Right lobe of liver (tissue), 6 donors: ENCODE data around the gene SEC24B. TPM values are rescaled to one million over a fixed set of nuclear protein-coding genes. Genes with fewer than 3 reads are reported as not detected.
"Not testable (repeated sequence)": the region's sequence is repeated elsewhere in the genome, so short reads cannot be mapped to it uniquely, and the experiment has no call there.

ENCODE experiments used
- ATAC-seq, 4 donors: fragments of 200-7000 bp; cut with Tn5 transposase; one replicate each; pipeline ENCODE4 v1.9.1; 2020; ENCODE audit warnings: mild to moderate bottlenecking in 4 of 4, moderate library complexity in 4 of 4
- DNase-seq, 3 donors: peaks; one replicate each; pipeline ENCODE4 v3.0.0-alpha.2; 2020
- H3K27ac ChIP-seq, 3 donors: fragments of 200-600 bp; one replicate each; pipeline ENCODE4 v1.8.0; 2022
- H3K27me3 ChIP-seq, 2 donors: fragments of 200-600 bp; one replicate each; pipeline ENCODE4 v1.8.0; 2022
- H3K36me3 ChIP-seq, 4 donors: fragments of 200-600 bp; sonication (generic) in 1 of 4; one replicate each; pipeline versions ENCODE4 v1.5.1 to v1.8.0; 2017 to 2022; ENCODE audit warnings: control low read depth in 1 of 4
- H3K4me1 ChIP-seq, 4 donors: fragments of 200-600 bp; sonication (generic) in 1 of 4; one replicate each; pipeline versions ENCODE4 v1.5.1 to v1.8.0; 2017 to 2022; ENCODE audit warnings: control low read depth in 1 of 4
- H3K4me3 ChIP-seq, 3 donors: fragments of 200-600 bp; one replicate each; pipeline ENCODE4 v1.8.0; 2022
- H3K9me3 ChIP-seq, 4 donors: fragments of 200-600 bp; sonication (generic) in 1 of 4; one replicate each; pipeline versions ENCODE4 v1.5.1 to v1.8.0; 2017 to 2022; ENCODE audit warnings: control low read depth in 1 of 4
- POLR2A ChIP-seq: fragments of 450-650 bp; IDR thresholded peaks from one replicate; pipeline ENCODE4 v1.6.1; 2017; ENCODE audit warnings: antibody characterized with exemption, mild to moderate bottlenecking
- WGBS: methylation state at CpG from one replicate; pipeline ENCODE4 v1.1.6; 2018; ENCODE audit warnings: low coverage, low lambda C conversion rate; ENCODE audit not compliant: insufficient coverage; ENCODE audit errors: missing lambda C conversion rate; 5-methylcytosine and 5-hydroxymethylcytosine counted together
- intact Hi-C, 2 donors: fragments of 100-400 bp; cut with DNase I; formaldehyde crosslinking; loops; one replicate each; pipeline versions ENCODE4 v1.11.2 to v1.14.1; 2022
- total RNA-seq, 6 experiments: library from RNA; depleted of rRNA in 2 of 6; stranded (reverse); fragments of >200 nt in 2 of 6; fragmentation: NEBNext Ultra II Directional in 3 of 6; extraction: Animal tissue kit (Norgen Biotek cat#: 25700) in 3 of 6; gene quantifications; one replicate each; pipeline versions ENCODE4 v1.1.0 to v1.2.4, GENCODE V29; 2016 to 2023
- TF ChIP-seq, protein P1 (sequence below), 4 donors: fragments of 200-600 bp in 3 of 4; fragments of 450-650 bp in 1 of 4; IDR thresholded peaks; one replicate each; pipeline versions ENCODE4 v1.5.1 to v1.8.0; 2016 to 2022; ENCODE audit warnings: antibody characterized with exemption in 4 of 4, mild to moderate bottlenecking in 2 of 4
- donor health status: DM: no; HTN: yes; CAD: no.
- donor health status: DM: no; HTN: no; CAD: no.
- donor health status: DM: no; HTN: no; CAD: no.
- donor health status: DM: no; HTN: yes; CAD: no.
- donor health status: DM: no; HTN: yes; CAD: no.

The SEC24B gene
- total RNA-seq, 6 experiments from 2014 or later: 22.1 to 55.0 (median 27.1) TPM

DNA sequence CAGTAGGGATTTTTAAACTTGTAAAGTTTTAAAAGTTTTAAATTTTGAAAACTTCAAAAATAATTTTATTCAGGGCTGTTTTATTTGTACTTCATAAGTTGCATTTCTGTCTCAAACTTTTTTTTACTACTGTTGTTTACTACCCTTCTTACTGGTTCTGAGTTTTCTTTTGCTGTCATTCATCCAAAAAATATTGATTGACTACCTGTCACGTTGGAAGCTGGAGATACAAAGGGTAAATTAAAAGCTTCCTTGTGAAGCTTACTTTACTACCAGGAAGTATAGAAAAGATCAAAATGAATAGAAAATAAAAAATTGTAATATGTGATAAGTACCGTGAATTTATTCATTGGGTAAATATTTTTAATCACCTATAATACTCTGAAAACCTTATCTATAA lies 77.1 kb downstream of the SEC24B start:
- intact Hi-C loops: loop anchor here in 1 of 2 donors (10.0 kb wide), 1 partner anchor 76 kb away; the partner anchor contains the start of gene SEC24B
- WGBS: 20% methylated on average over 2 of the region's 2 CpGs
- Histone ChIP-seq H3K27me3 (no peaks in the 10 kb centered on the region), H3K27ac (peak overlapping the region; percentile 41 to 53 (median 52)), H3K36me3 (peaks cover 0 to 17% (median 5%) of the 10 kb centered on the region in 4 donors), H3K9me3 (no peaks in the 10 kb centered on the region), H3K4me3 (no peak overlapping the region), H3K4me1 (peaks cover 0 to 45% (median 11%) of the 10 kb centered on the region in 4 donors)
- TF ChIP-seq, protein P1, sequence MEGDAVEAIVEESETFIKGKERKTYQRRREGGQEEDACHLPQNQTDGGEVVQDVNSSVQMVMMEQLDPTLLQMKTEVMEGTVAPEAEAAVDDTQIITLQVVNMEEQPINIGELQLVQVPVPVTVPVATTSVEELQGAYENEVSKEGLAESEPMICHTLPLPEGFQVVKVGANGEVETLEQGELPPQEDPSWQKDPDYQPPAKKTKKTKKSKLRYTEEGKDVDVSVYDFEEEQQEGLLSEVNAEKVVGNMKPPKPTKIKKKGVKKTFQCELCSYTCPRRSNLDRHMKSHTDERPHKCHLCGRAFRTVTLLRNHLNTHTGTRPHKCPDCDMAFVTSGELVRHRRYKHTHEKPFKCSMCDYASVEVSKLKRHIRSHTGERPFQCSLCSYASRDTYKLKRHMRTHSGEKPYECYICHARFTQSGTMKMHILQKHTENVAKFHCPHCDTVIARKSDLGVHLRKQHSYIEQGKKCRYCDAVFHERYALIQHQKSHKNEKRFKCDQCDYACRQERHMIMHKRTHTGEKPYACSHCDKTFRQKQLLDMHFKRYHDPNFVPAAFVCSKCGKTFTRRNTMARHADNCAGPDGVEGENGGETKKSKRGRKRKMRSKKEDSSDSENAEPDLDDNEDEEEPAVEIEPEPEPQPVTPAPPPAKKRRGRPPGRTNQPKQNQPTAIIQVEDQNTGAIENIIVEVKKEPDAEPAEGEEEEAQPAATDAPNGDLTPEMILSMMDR (IDR thresholded peaks at IDR 0.05): no peak
- TF ChIP-seq POLR2A: no peak
- DNase-seq (no peak), ATAC-seq (peak; percentile 15 to 71 (median 52))

DNA sequence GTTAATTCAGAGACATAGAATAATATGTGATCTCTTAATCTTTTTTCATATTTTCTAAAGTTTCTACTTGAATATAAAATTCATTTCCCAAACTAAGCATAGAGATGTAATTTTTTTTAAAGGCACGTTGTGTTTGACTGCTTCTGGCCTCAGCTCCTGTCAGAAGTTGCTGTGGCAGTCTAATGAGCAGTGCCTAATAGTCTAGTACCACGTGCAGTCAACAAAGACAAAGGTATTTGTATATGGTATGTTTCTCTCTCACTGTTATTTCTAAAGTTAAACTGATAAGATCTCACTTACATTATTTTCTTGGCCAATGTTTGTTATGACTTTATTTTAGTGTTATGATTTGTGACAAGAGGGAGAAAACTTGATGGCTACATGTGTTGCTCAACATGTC lies 77.8 kb downstream of the SEC24B start:
- intact Hi-C loops: loop anchor here in 1 of 2 donors (10.0 kb wide), 1 partner anchor 77 kb away; the partner anchor contains the start of gene SEC24B
- DNase-seq (no peak), ATAC-seq (peak in 2 of 4 donors; percentile 32 to 53)
- H3K4me1 ChIP-seq: peaks cover 0 to 45% (median 11%) of the 10 kb centered on the region in 4 donors
- H3K27me3 ChIP-seq: no peaks in the 10 kb centered on the region
- WGBS: 21% methylated on average over 2 of the region's 2 CpGs
- no peak for TF ChIP-seq POLR2A
- TF ChIP-seq, protein P1 (IDR thresholded peaks at IDR 0.05): no peak
- no peaks in the 10 kb centered on the region for H3K9me3 ChIP-seq
- peaks cover 0 to 21% (median 5%) of the 10 kb centered on the region in 4 donors for H3K36me3 ChIP-seq
- no peak overlapping the region for H3K4me3 ChIP-seq
- peak overlapping the region in 2 of 3 donors; percentile 13 to 52 for H3K27ac ChIP-seq

GRCh38 chr4:109513368-109513767 lies 79.8 kb downstream of the SEC24B start:
- H3K36me3 ChIP-seq: peaks cover 0 to 21% (median 14%) of the 10 kb centered on the region in 4 donors
- not testable (repeated sequence) for H3K27me3 ChIP-seq, H3K9me3 ChIP-seq
- H3K4me3 ChIP-seq: peak overlapping the region in 1 of 3 donors; percentile 19
- intact Hi-C loops: loop anchor here in 1 of 2 donors (10.0 kb wide), 1 partner anchor 79 kb away; the partner anchor contains the start of gene SEC24B
- H3K27ac ChIP-seq: peak overlapping the region in 2 of 3 donors; percentile 51 to 70
- DNase-seq (peak; percentile 66 to 77 (median 72)), ATAC-seq (peak; percentile 63 to 82 (median 70))
- H3K4me1 ChIP-seq: peaks cover 0 to 45% (median 11%) of the 10 kb centered on the region in 4 donors
- WGBS: 42% methylated on average over 12 of the region's 12 CpGs

GRCh38 chr4:109532182-109532581 lies 98.6 kb downstream of the SEC24B start:
- no peak for TF ChIP-seq POLR2A
- TF ChIP-seq, protein P1 (IDR thresholded peaks at IDR 0.05): no peak
- Histone ChIP-seq H3K4me1 (no peaks in the 10 kb centered on the region), H3K36me3 (peaks cover 3 to 97% (median 55%) of the 10 kb centered on the region in 4 donors), H3K9me3 (no peaks in the 10 kb centered on the region), H3K4me3 (no peak overlapping the region), H3K27me3 (no peaks in the 10 kb centered on the region), H3K27ac (no peak overlapping the region)
- no peak for DNase-seq
- no peak for ATAC-seq
- intact Hi-C loops: no loop called here

DNA sequence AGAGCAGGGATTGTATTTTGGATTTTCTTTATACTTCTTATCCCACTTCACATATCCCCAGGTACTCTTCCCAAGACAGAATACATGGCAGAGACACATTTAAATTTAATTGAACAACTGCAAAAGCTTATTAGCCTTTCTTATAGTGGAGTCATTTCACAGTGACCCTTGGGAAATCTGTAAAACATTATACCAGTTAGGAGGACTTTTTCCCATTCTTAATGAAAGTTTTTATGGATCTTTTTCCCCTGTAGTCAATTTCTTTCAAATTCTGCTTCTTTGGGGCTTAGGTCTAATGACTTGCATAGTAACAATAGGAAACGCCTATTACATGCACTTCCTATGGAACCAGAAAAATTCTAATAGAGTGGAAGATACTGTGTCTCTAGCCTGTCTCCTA lies 111.8 kb downstream of the SEC24B start:
- H3K36me3 ChIP-seq: peaks cover 0 to 30% (median 11%) of the 10 kb centered on the region in 4 donors
- WGBS: 88% methylated on average over 1 of the region's 1 CpG
- H3K4me3 ChIP-seq: no peak overlapping the region
- DNase-seq: no peak
- H3K27me3 ChIP-seq: no peaks in the 10 kb centered on the region
- no peaks in the 10 kb centered on the region for H3K4me1 ChIP-seq
- intact Hi-C loops: no loop called here
- H3K9me3 ChIP-seq: no peaks in the 10 kb centered on the region
- no peak overlapping the region for H3K27ac ChIP-seq
- TF ChIP-seq POLR2A: no peak
- TF ChIP-seq, protein P1 (IDR thresholded peaks at IDR 0.05): no peak
- ATAC-seq: no peak
